T-helper 1 cell treated with Interleukin-12 subunit alpha and Interleukin-12 subunit beta and Interleukin-4 antibody, amounts not matched to agents 30 ng/mL and 1 ng/mL, for 36 hours (primary cell): ENCODE measurements around the gene NSMF. TPM values are rescaled to one million over a fixed set of nuclear protein-coding genes. Genes with fewer than 3 reads are reported as not detected.

ENCODE experiments used
- intact Hi-C: fragments of 100-400 bp; cut with micrococcal nuclease; formaldehyde crosslinking; loops from one replicate; pipeline ENCODE4 v1.15.1; 2024
- total RNA-seq: library from RNA; stranded (reverse); gene quantifications from 2 replicates; pipeline ENCODE4 v1.2.3, GENCODE V29; 2022

Gene NSMF
- total RNA-seq, 1 donor from 2014 or later: 30.5 TPM

- intact Hi-C loops: loop anchor here (1.0 kb wide), 2 partner anchors 30 to 39 kb away; no protein-coding TSS in a partner anchor
Observed at GRCh38 chr9:137492464-137493363, 33.6 kb upstream of the NSMF start.

- intact Hi-C loops: loop anchor here (1.0 kb wide), 2 partner anchors 30 to 39 kb away; no protein-coding TSS in a partner anchor
Observed at GRCh38 chr9:137491735-137492432, 32.8 kb upstream of the NSMF start.

- intact Hi-C loops: no loop called here
Observed at GRCh38 chr9:137490532-137491186, 31.5 kb upstream of the NSMF start.

GRCh38 chr9:137488906-137489305 lies 29.8 kb upstream of the NSMF start:
- intact Hi-C loops: no loop called here

GRCh38 chr9:137488327-137488653 lies 29.2 kb upstream of the NSMF start:
- intact Hi-C loops: no loop called here

- intact Hi-C loops: no loop called here
Observed at GRCh38 chr9:137487454-137488326, 28.6 kb upstream of the NSMF start.

GRCh38 chr9:137486545-137487453 lies 27.7 kb upstream of the NSMF start:
- intact Hi-C loops: no loop called here

GRCh38 chr9:137486141-137486490 lies 27.0 kb upstream of the NSMF start:
- intact Hi-C loops: no loop called here

GRCh38 chr9:137485343-137486140 lies 26.4 kb upstream of the NSMF start:
- intact Hi-C loops: no loop called here

- intact Hi-C loops: no loop called here
Observed at GRCh38 chr9:137484551-137485315, 25.6 kb upstream of the NSMF start.

GRCh38 chr9:137482094-137482781 lies 23.1 kb upstream of the NSMF start:
- intact Hi-C loops: no loop called here

- intact Hi-C loops: no loop called here
Observed at GRCh38 chr9:137480686-137481683, 21.9 kb upstream of the NSMF start.

GRCh38 chr9:137479892-137480685 lies 21.0 kb upstream of the NSMF start:
- intact Hi-C loops: no loop called here

GRCh38 chr9:137478962-137479861 lies 20.1 kb upstream of the NSMF start:
- intact Hi-C loops: no loop called here

GRCh38 chr9:137478613-137478961 lies 19.5 kb upstream of the NSMF start:
- intact Hi-C loops: no loop called here
